Mucosa of descending colon (tissue), 3 donors: ENCODE measurements around the gene BNC2. TPM values are rescaled to one million over a fixed set of nuclear protein-coding genes. Genes with fewer than 3 reads are reported as not detected.
A peak's percentile ranks its signal among the peaks of the same experiment; 100 is the strongest.

Experiments used
- ATAC-seq: fragments of 200-7000 bp; cut with Tn5 transposase; one replicate; pipeline ENCODE4 v1.9.1; 2020; ENCODE audit warnings: mild to moderate bottlenecking, moderate library complexity
- DNase-seq, 3 donors: peaks; one replicate each; pipeline ENCODE4 v3.0.0-alpha.2; 2020
- H3K36me3 ChIP-seq: fragments of 200-600 bp; one replicate; pipeline ENCODE4 v1.8.0; 2021; ENCODE audit warnings: low read depth, mild to moderate bottlenecking
- H3K4me1 ChIP-seq: fragments of 200-600 bp; one replicate; pipeline ENCODE4 v1.8.0; 2021; ENCODE audit warnings: low read depth, mild to moderate bottlenecking
- H3K4me3 ChIP-seq: fragments of 200-600 bp; one replicate; pipeline ENCODE4 v1.8.0; 2021; ENCODE audit warnings: mild to moderate bottlenecking
- H3K9me3 ChIP-seq: fragments of 200-600 bp; one replicate; pipeline ENCODE4 v1.8.0; 2021; ENCODE audit warnings: mild to moderate bottlenecking
- intact Hi-C, 2 donors: fragments of 100-400 bp; cut with DNase I in 1 of 2; cut with micrococcal nuclease in 1 of 2; formaldehyde crosslinking; loops; one replicate each; pipeline versions ENCODE4 v1.11.0 to v1.11.1; 2022; cut with DNase I, micrococcal nuclease
- total RNA-seq, 3 donors: library from RNA; stranded (reverse); fragmentation: NEBNext Ultra II Directional in 2 of 3; extraction: Animal tissue kit (Norgen Biotek cat#: 25700) in 2 of 3; gene quantifications; one replicate each; pipeline versions ENCODE4 v1.2.1 to v1.2.4, GENCODE V29; 2021 to 2023
- TF ChIP-seq, protein P1 (sequence below): fragments of 200-600 bp; IDR thresholded peaks from one replicate; pipeline ENCODE4 v1.8.0; 2022; ENCODE audit warnings: antibody characterized with exemption, mild to moderate bottlenecking
- donor health status: DM: no; HTN: no; CAD: no; lungs with moderate emphysema.
- donor health status: DM: no; HTN: no; CAD: no.
- donor health status: DM: no; HTN: yes; CAD: no.

Gene BNC2
- total RNA-seq, 3 donors from 2014 or later: 8.2 to 192 (median 12.0) TPM

- intact Hi-C loops: no loop called here
- peaks cover 4% of the 10 kb centered on the region for H3K4me1 ChIP-seq
- DNase-seq (peak in 2 of 3 donors; percentile 17 to 40), ATAC-seq (peak; percentile 58)
- no peaks in the 10 kb centered on the region for H3K36me3 ChIP-seq
- H3K9me3 ChIP-seq: no peaks in the 10 kb centered on the region
- no peak overlapping the region for H3K4me3 ChIP-seq
- TF ChIP-seq, protein P1, sequence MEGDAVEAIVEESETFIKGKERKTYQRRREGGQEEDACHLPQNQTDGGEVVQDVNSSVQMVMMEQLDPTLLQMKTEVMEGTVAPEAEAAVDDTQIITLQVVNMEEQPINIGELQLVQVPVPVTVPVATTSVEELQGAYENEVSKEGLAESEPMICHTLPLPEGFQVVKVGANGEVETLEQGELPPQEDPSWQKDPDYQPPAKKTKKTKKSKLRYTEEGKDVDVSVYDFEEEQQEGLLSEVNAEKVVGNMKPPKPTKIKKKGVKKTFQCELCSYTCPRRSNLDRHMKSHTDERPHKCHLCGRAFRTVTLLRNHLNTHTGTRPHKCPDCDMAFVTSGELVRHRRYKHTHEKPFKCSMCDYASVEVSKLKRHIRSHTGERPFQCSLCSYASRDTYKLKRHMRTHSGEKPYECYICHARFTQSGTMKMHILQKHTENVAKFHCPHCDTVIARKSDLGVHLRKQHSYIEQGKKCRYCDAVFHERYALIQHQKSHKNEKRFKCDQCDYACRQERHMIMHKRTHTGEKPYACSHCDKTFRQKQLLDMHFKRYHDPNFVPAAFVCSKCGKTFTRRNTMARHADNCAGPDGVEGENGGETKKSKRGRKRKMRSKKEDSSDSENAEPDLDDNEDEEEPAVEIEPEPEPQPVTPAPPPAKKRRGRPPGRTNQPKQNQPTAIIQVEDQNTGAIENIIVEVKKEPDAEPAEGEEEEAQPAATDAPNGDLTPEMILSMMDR: no peak
Measured at GRCh38 chr9:16521868-16522411, 348.5 kb downstream of the BNC2 start.

DNA sequence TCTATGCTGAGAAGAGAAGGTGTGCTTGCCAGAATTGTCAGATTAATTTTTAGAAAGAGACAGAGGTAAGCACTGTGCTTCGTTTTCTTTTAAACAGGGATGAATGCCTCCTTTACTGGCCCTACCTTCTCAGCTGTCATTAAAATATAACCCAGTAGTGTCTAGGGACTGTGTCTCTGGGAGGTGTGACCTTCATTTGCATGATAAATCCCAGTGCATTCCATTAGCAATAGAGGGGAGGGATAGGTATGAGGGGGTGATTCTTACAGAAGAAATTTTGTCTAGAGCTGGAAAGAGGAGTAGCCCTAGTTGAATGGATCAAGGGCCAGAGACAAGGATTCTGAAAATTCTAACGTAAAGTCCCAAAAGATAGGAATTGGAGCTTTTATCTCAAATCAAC, 351.5 kb downstream of the BNC2 start:
- intact Hi-C loops: no loop called here
- Histone ChIP-seq H3K4me1 (peaks cover 4% of the 10 kb centered on the region), H3K4me3 (no peak overlapping the region), H3K9me3 (no peaks in the 10 kb centered on the region), H3K36me3 (no peaks in the 10 kb centered on the region)
- ATAC-seq (no peak), DNase-seq (no peak)
- TF ChIP-seq, protein P1: no peak

DNA sequence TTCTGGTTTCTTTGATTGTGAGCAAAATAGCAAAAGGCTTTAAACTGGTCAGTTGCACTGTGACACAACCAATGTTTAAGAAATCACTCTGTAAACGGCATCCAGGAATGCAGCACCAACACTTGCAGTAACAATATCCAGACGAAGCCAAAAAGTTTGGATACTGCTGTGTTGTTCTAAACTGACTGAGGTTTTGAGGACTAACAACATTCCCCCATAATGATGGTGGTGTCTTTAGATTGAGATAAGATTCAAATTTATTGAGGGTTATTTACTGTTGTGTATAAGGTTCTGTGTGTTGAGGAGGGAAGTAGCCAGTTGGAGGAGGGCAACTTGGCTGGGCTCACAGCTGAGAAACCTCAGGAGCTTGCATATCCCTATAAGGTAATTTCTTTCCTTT, 353.6 kb downstream of the BNC2 start:
- H3K36me3 ChIP-seq: no peaks in the 10 kb centered on the region
- no peak for DNase-seq
- intact Hi-C loops: no loop called here
- H3K4me3 ChIP-seq: no peak overlapping the region
- H3K4me1 ChIP-seq: no peaks in the 10 kb centered on the region
- ATAC-seq: no peak
- TF ChIP-seq, protein P1: no peak
- H3K9me3 ChIP-seq: no peaks in the 10 kb centered on the region

- H3K4me1 ChIP-seq: no peaks in the 10 kb centered on the region
- H3K4me3 ChIP-seq: no peak overlapping the region
- no peaks in the 10 kb centered on the region for H3K36me3 ChIP-seq
- intact Hi-C loops: no loop called here
- no peaks in the 10 kb centered on the region for H3K9me3 ChIP-seq
- no peak for DNase-seq
- ATAC-seq: peak; percentile 40
- TF ChIP-seq, protein P1: no peak
Measured at GRCh38 chr9:16515879-16516301, 354.6 kb downstream of the BNC2 start.

DNA sequence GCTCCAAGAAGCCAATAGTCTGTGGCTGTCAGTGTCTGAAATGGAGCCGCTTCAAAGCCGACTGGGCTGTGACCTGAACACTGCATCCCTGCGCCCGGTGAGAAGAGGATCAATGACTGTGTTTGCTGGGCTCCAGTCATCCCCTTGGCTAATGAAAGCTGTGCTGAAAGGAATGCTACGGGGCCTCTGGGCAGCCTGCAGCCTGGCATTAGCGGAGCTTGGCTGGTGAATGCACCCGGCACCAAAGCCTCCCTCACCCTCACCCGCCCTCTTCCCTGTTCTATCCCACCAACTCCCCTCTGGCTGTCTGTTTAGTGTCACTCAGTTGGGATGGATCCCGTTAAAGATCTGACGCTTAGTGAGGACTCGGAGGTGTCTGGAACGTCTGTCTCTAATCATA, 355.3 kb downstream of the BNC2 start:
- H3K4me1 ChIP-seq: no peaks in the 10 kb centered on the region
- TF ChIP-seq, protein P1: no peak
- H3K4me3 ChIP-seq: no peak overlapping the region
- ATAC-seq: no peak
- H3K36me3 ChIP-seq: no peaks in the 10 kb centered on the region
- DNase-seq: no peak
- intact Hi-C loops: no loop called here
- H3K9me3 ChIP-seq: no peaks in the 10 kb centered on the region

DNA sequence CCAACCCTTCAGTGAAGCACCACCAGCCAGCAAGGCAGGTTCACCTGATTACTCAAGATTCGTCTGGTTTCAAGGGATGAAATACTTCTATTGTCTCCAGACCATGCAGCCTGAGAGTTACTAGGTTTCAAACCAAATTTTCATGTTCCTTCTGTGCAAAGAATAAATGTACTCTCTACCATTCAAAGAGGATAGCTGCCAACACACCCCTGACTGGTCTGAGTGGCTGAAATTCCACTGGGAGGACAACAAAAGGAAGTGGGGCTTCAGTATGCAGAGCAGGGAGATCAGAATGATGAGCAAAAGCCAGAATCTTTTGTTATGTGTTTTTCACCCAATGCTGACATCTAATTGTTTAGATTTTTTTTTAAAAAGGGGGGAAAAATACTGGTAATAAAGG, 356.3 kb downstream of the BNC2 start:
- Histone ChIP-seq H3K4me3 (no peak overlapping the region), H3K4me1 (no peaks in the 10 kb centered on the region), H3K36me3 (no peaks in the 10 kb centered on the region), H3K9me3 (no peaks in the 10 kb centered on the region)
- no peak for ATAC-seq
- DNase-seq: no peak
- intact Hi-C loops: no loop called here
- TF ChIP-seq, protein P1: no peak
